HEK293T (cell line): ENCODE results near the gene HOXC11.

Source experiments
- ARNT ChIP-seq: fragments of 450-650 bp; IDR thresholded peaks from 2 replicates; pipeline ENCODE4 v1.6.1; 2017; ENCODE audit warnings: mild to moderate bottlenecking
- BHLHE40 ChIP-seq: fragments of 450-650 bp; IDR thresholded peaks from 2 replicates; pipeline ENCODE4 v1.6.1; 2016; ENCODE audit warnings: mild to moderate bottlenecking, moderate library complexity, borderline replicate concordance
- CTBP1 ChIP-seq: fragments of 450-650 bp; IDR thresholded peaks from 2 replicates; pipeline ENCODE4 v1.6.1; 2016; ENCODE audit warnings: borderline replicate concordance
- ELF4 ChIP-seq: fragments of 450-650 bp; IDR thresholded peaks from 2 replicates; pipeline ENCODE4 v1.6.1; 2017; ENCODE audit warnings: antibody characterized with exemption
- FOXA1 ChIP-seq: fragments of 450-650 bp; IDR thresholded peaks from 2 replicates; pipeline ENCODE4 v1.6.1; 2016; ENCODE audit warnings: mild to moderate bottlenecking
- FOXM1 ChIP-seq: fragments of 450-650 bp; IDR thresholded peaks from 2 replicates; pipeline ENCODE4 v1.6.1; 2017; ENCODE audit warnings: mild to moderate bottlenecking, borderline replicate concordance
- HDGF ChIP-seq: fragments of 450-650 bp; IDR thresholded peaks from 2 replicates; pipeline ENCODE4 v1.6.1; 2017; ENCODE audit warnings: antibody characterized with exemption, borderline replicate concordance
- L3MBTL2 ChIP-seq: fragments of 450-650 bp; conservative IDR thresholded peaks from 2 replicates; pipeline ENCODE4 v1.6.1; 2016; ENCODE audit warnings: mild to moderate bottlenecking
- LEF1 ChIP-seq: fragments of 450-650 bp; IDR thresholded peaks from 2 replicates; pipeline ENCODE4 v1.6.1; 2017; ENCODE audit warnings: mild to moderate bottlenecking, borderline replicate concordance
- NFRKB ChIP-seq: fragments of 450-650 bp; IDR thresholded peaks from 2 replicates; pipeline ENCODE4 v1.6.1; 2016; ENCODE audit warnings: mild to moderate bottlenecking, moderate library complexity
- SP1 ChIP-seq: fragments of 450-650 bp; IDR thresholded peaks from 2 replicates; pipeline ENCODE4 v1.6.1; 2017
- SUZ12 ChIP-seq: fragments of 450-650 bp; IDR thresholded peaks from 2 replicates; pipeline ENCODE4 v1.6.1; 2016; ENCODE audit warnings: mild to moderate bottlenecking

DNA sequence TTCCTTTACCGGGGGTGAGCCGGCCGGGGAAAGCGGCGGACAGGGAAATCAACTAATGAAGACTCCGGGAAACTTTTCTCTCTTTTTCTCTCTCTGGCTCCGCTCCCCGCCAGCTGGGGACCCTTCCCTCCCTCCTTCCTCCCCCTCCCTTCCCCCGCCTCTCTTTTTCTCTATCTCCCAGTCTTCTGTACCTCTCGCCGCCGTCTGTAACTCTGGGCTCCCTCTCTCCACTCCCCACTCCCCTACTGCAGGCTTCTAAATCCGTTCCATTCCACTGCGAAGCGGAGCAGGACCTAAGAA lies 6.9 kb upstream of the HOXC11 start:
- TF ChIP-seq SUZ12: no peak
- TF ChIP-seq FOXA1: no peak
- TF ChIP-seq ARNT: no peak
- no peak for TF ChIP-seq FOXM1
- no peak for TF ChIP-seq BHLHE40
- TF ChIP-seq SP1: no peak
- TF ChIP-seq L3MBTL2: no peak
- no peak for TF ChIP-seq ELF4
- TF ChIP-seq LEF1: no peak
- TF ChIP-seq CTBP1: no peak
- TF ChIP-seq HDGF: no peak
- no peak for TF ChIP-seq NFRKB
